ENCODE measurements around the gene RSRC2.
"Not testable (repeated sequence)": the region's sequence is repeated elsewhere in the genome, so short reads cannot be mapped to it uniquely, and the experiment has no call there.

The RSRC2 gene

GRCh38 chr12:122481861-122482260, 44.9 kb downstream of the RSRC2 start:
- Histone ChIP-seq H3K9ac (ENCODE audit: low read depth, low read length) (no peak overlapping the region), H3K4me3 (ENCODE audit: low read depth, low read length) (no peak overlapping the region), H3K27me3 (ENCODE audit: control insufficient read depth, insufficient read depth, low read length) (no peaks in the 10 kb centered on the region), H3K36me3 (ENCODE audit: control insufficient read depth, insufficient read depth, low read length) (peaks cover 23% of the 10 kb centered on the region), H3K4me1 (ENCODE audit: control insufficient read depth, insufficient read depth, low read length) (no peaks in the 10 kb centered on the region), H3K9me3 (ENCODE audit: control insufficient read depth, insufficient read depth, low read length) (no peaks in the 10 kb centered on the region)

- no peaks in the 10 kb centered on the region for H3K27me3 ChIP-seq (ENCODE audit: control insufficient read depth, insufficient read depth, low read length)
- no peak overlapping the region for H3K9ac ChIP-seq (ENCODE audit: low read depth, low read length)
- H3K9me3 ChIP-seq (ENCODE audit: control insufficient read depth, insufficient read depth, low read length): no peaks in the 10 kb centered on the region
- peaks cover 18% of the 10 kb centered on the region for H3K36me3 ChIP-seq (ENCODE audit: control insufficient read depth, insufficient read depth, low read length)
- no peaks in the 10 kb centered on the region for H3K4me1 ChIP-seq (ENCODE audit: control insufficient read depth, insufficient read depth, low read length)
- H3K4me3 ChIP-seq (ENCODE audit: low read depth, low read length): no peak overlapping the region
These were observed 46.0 kb downstream of the RSRC2 start for GRCh38 chr12:122480753-122481152.

- H3K27me3 ChIP-seq (ENCODE audit: control insufficient read depth, insufficient read depth, low read length): no peaks in the 10 kb centered on the region
- H3K4me3 ChIP-seq (ENCODE audit: low read depth, low read length): no peak overlapping the region
- no peak overlapping the region for H3K9ac ChIP-seq (ENCODE audit: low read depth, low read length)
- H3K4me1 ChIP-seq (ENCODE audit: control insufficient read depth, insufficient read depth, low read length): no peaks in the 10 kb centered on the region
- H3K36me3 ChIP-seq (ENCODE audit: control insufficient read depth, insufficient read depth, low read length): peaks cover 28% of the 10 kb centered on the region
- H3K9me3 ChIP-seq (ENCODE audit: control insufficient read depth, insufficient read depth, low read length): no peaks in the 10 kb centered on the region
These were observed 52.4 kb downstream of the RSRC2 start for GRCh38 chr12:122474324-122474716.

GRCh38 chr12:122473543-122474323, 53.0 kb downstream of the RSRC2 start:
- peaks cover 27% of the 10 kb centered on the region for H3K36me3 ChIP-seq (ENCODE audit: control insufficient read depth, insufficient read depth, low read length)
- no peaks in the 10 kb centered on the region for H3K27me3 ChIP-seq (ENCODE audit: control insufficient read depth, insufficient read depth, low read length)
- H3K9ac ChIP-seq (ENCODE audit: low read depth, low read length): no peak overlapping the region
- no peaks in the 10 kb centered on the region for H3K9me3 ChIP-seq (ENCODE audit: control insufficient read depth, insufficient read depth, low read length)
- H3K4me3 ChIP-seq (ENCODE audit: low read depth, low read length): no peak overlapping the region
- no peaks in the 10 kb centered on the region for H3K4me1 ChIP-seq (ENCODE audit: control insufficient read depth, insufficient read depth, low read length)

GRCh38 chr12:122471324-122472226, 55.2 kb downstream of the RSRC2 start:
- H3K4me1 ChIP-seq (ENCODE audit: control insufficient read depth, insufficient read depth, low read length): no peaks in the 10 kb centered on the region
- H3K36me3 ChIP-seq (ENCODE audit: control insufficient read depth, insufficient read depth, low read length): peaks cover 24% of the 10 kb centered on the region
- H3K9ac ChIP-seq (ENCODE audit: low read depth, low read length): no peak overlapping the region
- no peaks in the 10 kb centered on the region for H3K9me3 ChIP-seq (ENCODE audit: control insufficient read depth, insufficient read depth, low read length)
- H3K4me3 ChIP-seq (ENCODE audit: low read depth, low read length): no peak overlapping the region
- H3K27me3 ChIP-seq (ENCODE audit: control insufficient read depth, insufficient read depth, low read length): no peaks in the 10 kb centered on the region

GRCh38 chr12:122470576-122470975, 56.2 kb downstream of the RSRC2 start:
- not testable (repeated sequence) for H3K9me3 ChIP-seq (ENCODE audit: control insufficient read depth, insufficient read depth, low read length); H3K4me3 ChIP-seq (ENCODE audit: low read depth, low read length); H3K9ac ChIP-seq (ENCODE audit: low read depth, low read length); H3K27me3 ChIP-seq (ENCODE audit: control insufficient read depth, insufficient read depth, low read length); H3K4me1 ChIP-seq (ENCODE audit: control insufficient read depth, insufficient read depth, low read length)
- H3K36me3 ChIP-seq (ENCODE audit: control insufficient read depth, insufficient read depth, low read length): peaks cover 17% of the 10 kb centered on the region

GRCh38 chr12:122469856-122470255, 56.9 kb downstream of the RSRC2 start:
- not testable (repeated sequence) for H3K9ac ChIP-seq (ENCODE audit: low read depth, low read length); H3K9me3 ChIP-seq (ENCODE audit: control insufficient read depth, insufficient read depth, low read length); H3K27me3 ChIP-seq (ENCODE audit: control insufficient read depth, insufficient read depth, low read length); H3K4me3 ChIP-seq (ENCODE audit: low read depth, low read length); H3K4me1 ChIP-seq (ENCODE audit: control insufficient read depth, insufficient read depth, low read length)
- H3K36me3 ChIP-seq (ENCODE audit: control insufficient read depth, insufficient read depth, low read length): peaks cover 12% of the 10 kb centered on the region

GRCh38 chr12:122467983-122468382, 58.8 kb downstream of the RSRC2 start:
- no peaks in the 10 kb centered on the region for H3K4me1 ChIP-seq (ENCODE audit: control insufficient read depth, insufficient read depth, low read length)
- no peaks in the 10 kb centered on the region for H3K27me3 ChIP-seq (ENCODE audit: control insufficient read depth, insufficient read depth, low read length)
- no peaks in the 10 kb centered on the region for H3K36me3 ChIP-seq (ENCODE audit: control insufficient read depth, insufficient read depth, low read length)
- H3K4me3 ChIP-seq (ENCODE audit: low read depth, low read length): no peak overlapping the region
- no peak overlapping the region for H3K9ac ChIP-seq (ENCODE audit: low read depth, low read length)
- no peaks in the 10 kb centered on the region for H3K9me3 ChIP-seq (ENCODE audit: control insufficient read depth, insufficient read depth, low read length)

- not testable (repeated sequence) for H3K4me1 ChIP-seq (ENCODE audit: control insufficient read depth, insufficient read depth, low read length); H3K27me3 ChIP-seq (ENCODE audit: control insufficient read depth, insufficient read depth, low read length); H3K36me3 ChIP-seq (ENCODE audit: control insufficient read depth, insufficient read depth, low read length); H3K4me3 ChIP-seq (ENCODE audit: low read depth, low read length); H3K9ac ChIP-seq (ENCODE audit: low read depth, low read length); H3K9me3 ChIP-seq (ENCODE audit: control insufficient read depth, insufficient read depth, low read length)
These were observed 62.3 kb downstream of the RSRC2 start for GRCh38 chr12:122464317-122465042.

- no peaks in the 10 kb centered on the region for H3K27me3 ChIP-seq (ENCODE audit: control insufficient read depth, insufficient read depth, low read length)
- H3K4me3 ChIP-seq (ENCODE audit: low read depth, low read length): no peak overlapping the region
- no peaks in the 10 kb centered on the region for H3K36me3 ChIP-seq (ENCODE audit: control insufficient read depth, insufficient read depth, low read length)
- H3K4me1 ChIP-seq (ENCODE audit: control insufficient read depth, insufficient read depth, low read length): no peaks in the 10 kb centered on the region
- no peak overlapping the region for H3K9ac ChIP-seq (ENCODE audit: low read depth, low read length)
- no peaks in the 10 kb centered on the region for H3K9me3 ChIP-seq (ENCODE audit: control insufficient read depth, insufficient read depth, low read length)
These were observed 66.1 kb downstream of the RSRC2 start for GRCh38 chr12:122460641-122461040.

GRCh38 chr12:122460061-122460460, 66.7 kb downstream of the RSRC2 start:
- Histone ChIP-seq H3K4me3 (ENCODE audit: low read depth, low read length) (no peak overlapping the region), H3K36me3 (ENCODE audit: control insufficient read depth, insufficient read depth, low read length) (no peaks in the 10 kb centered on the region), H3K27me3 (ENCODE audit: control insufficient read depth, insufficient read depth, low read length) (no peaks in the 10 kb centered on the region), H3K4me1 (ENCODE audit: control insufficient read depth, insufficient read depth, low read length) (no peaks in the 10 kb centered on the region), H3K9me3 (ENCODE audit: control insufficient read depth, insufficient read depth, low read length) (no peaks in the 10 kb centered on the region), H3K9ac (ENCODE audit: low read depth, low read length) (no peak overlapping the region)
